Upper lobe of left lung (tissue), 6 donors: ENCODE results near the gene GTPBP1. TPM values are rescaled to one million over a fixed set of nuclear protein-coding genes. Genes with fewer than 3 reads are reported as not detected.

Experiments
- ATAC-seq, 2 donors: fragments of 200-7000 bp; cut with Tn5 transposase; one replicate each; pipeline ENCODE4 v1.9.1; 2022; ENCODE audit warnings: mild to moderate bottlenecking in 2 of 2, moderate library complexity in 2 of 2; ENCODE audit not compliant: low FRiP score in 2 of 2
- DNase-seq, 2 donors: peaks; one replicate each; pipeline ENCODE4 v3.0.0-alpha.2; 2019 to 2020
- H3K27ac ChIP-seq, 4 donors: fragments of 200-600 bp; sonication (generic); one replicate each; pipeline ENCODE4 v1.5.1; 2016 to 2019
- H3K27me3 ChIP-seq, 4 donors: fragments of 200-600 bp; sonication (generic); one replicate each; pipeline ENCODE4 v1.5.1; 2017 to 2019
- H3K36me3 ChIP-seq, 4 donors: fragments of 200-600 bp; sonication (generic); one replicate each; pipeline ENCODE4 v1.5.1; 2016 to 2019
- H3K4me1 ChIP-seq, 4 donors: fragments of 200-600 bp; sonication (generic); one replicate each; pipeline ENCODE4 v1.5.1; 2018 to 2019
- H3K4me3 ChIP-seq, 4 donors: fragments of 200-600 bp; sonication (generic); one replicate each; pipeline ENCODE4 v1.5.1; 2017 to 2019; ENCODE audit warnings: mild to moderate bottlenecking in 2 of 4, moderate library complexity in 1 of 4
- H3K9me3 ChIP-seq, 4 donors: fragments of 200-600 bp; sonication (generic); one replicate each; pipeline ENCODE4 v1.5.1; 2018 to 2019
- CTCF ChIP-seq, 6 experiments: fragments of 450-650 bp in 4 of 6; fragments of 200-600 bp in 2 of 6; sonication (generic) in 2 of 6; IDR thresholded peaks; one replicate each; pipeline ENCODE4 v1.5.1; 2016 to 2019; ENCODE audit warnings: antibody characterized with exemption in 6 of 6
- EP300 ChIP-seq, 4 donors: sonication (generic); formaldehyde crosslinking; IDR thresholded peaks; one replicate each; pipeline ENCODE4 v1.5.1; 2017; ENCODE audit warnings: antibody characterized with exemption in 4 of 4, control low read depth in 2 of 4
- POLR2A ChIP-seq, 4 donors: fragments of 450-650 bp; IDR thresholded peaks; one replicate each; pipeline ENCODE4 v1.5.1; 2016 to 2017; ENCODE audit warnings: antibody characterized with exemption in 4 of 4, mild to moderate bottlenecking in 2 of 4
- POLR2AphosphoS5 ChIP-seq, 2 donors: sonication (generic); formaldehyde crosslinking; IDR thresholded peaks; one replicate each; pipeline ENCODE4 v1.5.1; 2017; ENCODE audit warnings: antibody characterized with exemption in 2 of 2
- WGBS, 2 donors: methylation state at CpG; one replicate each; pipeline ENCODE4 v1.1.5; 2017 to 2018; 5-methylcytosine and 5-hydroxymethylcytosine counted together
- total RNA-seq, 6 donors: library from RNA; depleted of rRNA in 4 of 6; stranded (reverse); fragments of >200 nt in 4 of 6; gene quantifications; one replicate each; pipeline versions ENCODE4 v1.1.0 to v1.2.1, GENCODE V29; 2016 to 2021
- donor health status: DM: no; HTN: no; CAD: no; lungs with moderate emphysema.
- donor health status: DM: no; HTN: yes; CAD: no; lungs with severe emphysema.

GTPBP1 gene
- total RNA-seq, 6 donors from 2014 or later = 57.9 to 176 (median 73.6) TPM

DNA sequence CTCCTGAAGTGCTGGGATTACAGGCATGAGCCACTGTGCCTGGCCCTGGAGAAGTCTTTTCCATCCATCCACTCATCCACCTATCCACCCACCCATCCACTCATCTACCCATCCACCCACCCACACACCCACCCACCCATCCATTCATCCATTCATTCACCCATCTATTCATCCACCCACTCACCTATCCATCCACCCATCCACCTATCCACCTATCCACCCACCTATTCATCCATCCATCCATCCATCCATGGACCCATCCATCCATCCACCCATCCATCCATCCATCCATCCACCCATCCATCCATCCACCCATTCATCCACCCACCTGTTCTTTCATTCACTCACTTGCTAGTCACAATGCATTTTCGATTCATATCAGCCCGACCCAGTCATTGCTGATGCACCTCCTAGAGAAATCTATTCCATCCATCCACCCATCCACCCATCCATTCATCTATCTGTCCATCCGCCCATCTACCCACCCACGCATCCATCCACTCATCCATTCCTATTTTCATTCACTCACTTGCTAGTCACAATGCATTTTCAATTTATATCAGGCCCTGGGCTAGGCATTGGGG is 67.7 kb downstream of the GTPBP1 start:
- Histone ChIP-seq H3K27me3 (no peaks in the 10 kb centered on the region), H3K36me3 (peaks cover 0 to 5% (median 1%) of the 10 kb centered on the region in 4 donors), H3K4me1 (peaks cover 0 to 5% (median 1%) of the 10 kb centered on the region in 4 donors), H3K9me3 (no peaks in the 10 kb centered on the region), H3K27ac (no peak overlapping the region), H3K4me3 (no peak overlapping the region)
- ATAC-seq (no peak), DNase-seq (no peak)
- WGBS, 2 donors = 92 to 93% methylated on average over 4 of the region's 4 CpGs
- TF ChIP-seq POLR2A (IDR thresholded peaks at IDR 0.05) (no peak), CTCF (IDR thresholded peaks at IDR 0.05) (no peak), EP300 (IDR thresholded peaks at IDR 0.05) (no peak), POLR2AphosphoS5 (IDR thresholded peaks at IDR 0.05) (no peak)

DNA sequence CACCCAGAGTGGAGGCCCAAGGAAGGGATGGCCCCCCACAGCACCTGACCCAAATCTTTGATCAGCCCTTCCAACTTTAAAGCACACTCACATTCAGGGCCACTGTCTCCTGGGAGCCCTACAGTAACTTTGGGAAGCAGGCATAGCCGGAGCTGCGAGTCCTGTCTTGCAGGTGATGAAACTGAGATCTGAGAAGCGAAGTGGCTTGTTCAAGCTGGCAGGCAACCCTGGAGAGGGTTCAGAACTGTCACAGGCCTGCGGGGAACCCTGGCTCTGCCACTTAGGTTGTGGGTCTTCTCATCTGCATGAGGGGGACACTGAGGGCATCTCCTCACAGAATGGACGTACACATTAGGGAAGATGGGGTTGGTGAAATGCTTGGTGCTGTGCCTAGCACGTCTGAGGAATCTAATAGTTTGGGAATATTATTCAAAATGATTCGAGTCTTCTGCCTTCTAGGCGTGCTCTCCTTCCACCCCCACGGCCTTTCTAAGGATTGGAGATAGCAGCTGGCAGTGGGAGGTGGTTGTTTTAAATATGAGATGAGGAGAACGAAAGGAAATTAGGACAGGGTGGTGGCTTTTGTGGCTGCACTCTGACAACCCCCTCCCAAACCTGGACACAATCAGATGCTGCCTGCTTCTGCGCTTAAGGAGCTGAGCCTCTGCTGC is 68.9 kb downstream of the GTPBP1 start:
- no peak for DNase-seq
- H3K27me3 ChIP-seq = no peaks in the 10 kb centered on the region
- H3K9me3 ChIP-seq = no peaks in the 10 kb centered on the region
- no peak for TF ChIP-seq POLR2A (IDR thresholded peaks at IDR 0.05)
- no peak for TF ChIP-seq EP300 (IDR thresholded peaks at IDR 0.05)
- no peak for TF ChIP-seq POLR2AphosphoS5 (IDR thresholded peaks at IDR 0.05)
- TF ChIP-seq CTCF (IDR thresholded peaks at IDR 0.05) = no peak
- no peak overlapping the region for H3K27ac ChIP-seq
- H3K4me1 ChIP-seq = peaks cover 0 to 3% (median 0%) of the 10 kb centered on the region in 4 donors
- ATAC-seq = no peak
- peaks cover 0 to 17% (median 10%) of the 10 kb centered on the region in 4 donors for H3K36me3 ChIP-seq
- H3K4me3 ChIP-seq = no peak overlapping the region
- 83 to 84% methylated on average over 11 of the region's 11 CpGs for WGBS, 2 donors

- H3K27me3 ChIP-seq = no peaks in the 10 kb centered on the region
- no peaks in the 10 kb centered on the region for H3K9me3 ChIP-seq
- H3K36me3 ChIP-seq = peaks cover 0 to 27% (median 18%) of the 10 kb centered on the region in 4 donors
- DNase-seq (no peak), ATAC-seq (no peak)
- H3K27ac ChIP-seq = no peak overlapping the region
- no peak for TF ChIP-seq EP300 (IDR thresholded peaks at IDR 0.05)
- no peak for TF ChIP-seq POLR2AphosphoS5 (IDR thresholded peaks at IDR 0.05)
- TF ChIP-seq CTCF (IDR thresholded peaks at IDR 0.05) = no peak
- TF ChIP-seq POLR2A (IDR thresholded peaks at IDR 0.05) = no peak
- H3K4me1 ChIP-seq = peaks cover 0 to 3% (median 0%) of the 10 kb centered on the region in 4 donors
- no peak overlapping the region for H3K4me3 ChIP-seq
- WGBS, 2 donors = 73 to 79% methylated on average over 13 of the region's 13 CpGs
Measured at GRCh38 chr22:38775656-38776055, 69.9 kb downstream of the GTPBP1 start.

DNA sequence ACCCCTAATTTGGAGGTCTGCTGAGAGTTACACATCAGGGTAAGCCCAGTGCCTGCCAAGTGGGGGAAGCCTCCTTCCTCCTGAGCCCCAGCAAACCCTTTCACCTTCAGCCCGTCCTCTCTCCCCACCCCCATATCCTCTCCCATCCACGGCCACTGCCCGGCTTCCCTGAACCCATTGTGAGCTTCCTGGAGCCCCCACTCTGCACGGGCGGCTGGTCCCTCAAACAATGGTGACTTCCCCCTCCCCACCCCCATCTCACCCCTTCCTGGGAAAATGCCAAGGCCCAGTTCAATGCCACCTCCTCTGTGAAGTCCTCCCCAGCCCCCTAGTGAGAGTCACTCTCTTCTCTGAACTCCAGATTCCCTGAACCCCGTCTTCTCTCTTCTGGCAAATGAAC is 70.3 kb downstream of the GTPBP1 start:
- TF ChIP-seq POLR2A (IDR thresholded peaks at IDR 0.05) (no peak), POLR2AphosphoS5 (IDR thresholded peaks at IDR 0.05) (no peak), CTCF (IDR thresholded peaks at IDR 0.05) (no peak), EP300 (IDR thresholded peaks at IDR 0.05) (no peak)
- no peak for ATAC-seq
- WGBS, 2 donors = 41 to 60% methylated on average over 6 of the region's 6 CpGs
- DNase-seq = no peak
- Histone ChIP-seq H3K36me3 (peaks cover 0 to 31% (median 22%) of the 10 kb centered on the region in 4 donors), H3K9me3 (no peaks in the 10 kb centered on the region), H3K4me1 (peaks cover 0 to 3% (median 0%) of the 10 kb centered on the region in 4 donors), H3K4me3 (no peak overlapping the region), H3K27ac (no peak overlapping the region), H3K27me3 (no peaks in the 10 kb centered on the region)
